HG03060 (cell line): ENCODE results near the gene YEATS2.
"Not testable (repeated sequence)": the region's sequence is repeated elsewhere in the genome, so short reads cannot be mapped to it uniquely, and the experiment has no call there.

Source experiments
- ATAC-seq: cut with Tn5 transposase; IDR thresholded peaks from one replicate; pipeline ENCODE4 v1.9.1; 2021; ENCODE audit warnings: low read depth, moderate number of reproducible peaks; ENCODE audit not compliant: unreplicated experiment

The YEATS2 gene

GRCh38 chr3:183697610-183698317, at the start of gene YEATS2:
TSS of gene YEATS2 (plus strand) at chr3:183697797. CDS start at chr3:183715163, 17,366 bp downstream.
- ATAC-seq: peak; percentile 45

DNA sequence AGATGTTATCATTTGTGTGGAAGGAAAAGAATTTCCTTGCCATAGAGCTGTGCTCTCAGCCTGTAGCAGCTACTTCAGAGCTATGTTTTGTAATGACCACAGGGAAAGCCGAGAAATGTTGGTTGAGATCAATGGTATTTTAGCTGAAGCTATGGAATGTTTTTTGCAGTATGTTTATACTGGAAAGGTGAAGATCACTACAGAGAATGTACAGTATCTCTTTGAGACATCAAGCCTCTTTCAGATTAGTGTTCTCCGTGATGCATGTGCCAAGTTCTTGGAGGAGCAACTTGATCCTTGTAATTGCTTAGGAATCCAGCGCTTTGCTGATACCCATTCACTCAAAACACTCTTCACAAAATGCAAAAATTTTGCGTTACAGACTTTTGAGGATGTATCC, 47.0 kb upstream of the YEATS2 start:
- no peak for ATAC-seq

DNA sequence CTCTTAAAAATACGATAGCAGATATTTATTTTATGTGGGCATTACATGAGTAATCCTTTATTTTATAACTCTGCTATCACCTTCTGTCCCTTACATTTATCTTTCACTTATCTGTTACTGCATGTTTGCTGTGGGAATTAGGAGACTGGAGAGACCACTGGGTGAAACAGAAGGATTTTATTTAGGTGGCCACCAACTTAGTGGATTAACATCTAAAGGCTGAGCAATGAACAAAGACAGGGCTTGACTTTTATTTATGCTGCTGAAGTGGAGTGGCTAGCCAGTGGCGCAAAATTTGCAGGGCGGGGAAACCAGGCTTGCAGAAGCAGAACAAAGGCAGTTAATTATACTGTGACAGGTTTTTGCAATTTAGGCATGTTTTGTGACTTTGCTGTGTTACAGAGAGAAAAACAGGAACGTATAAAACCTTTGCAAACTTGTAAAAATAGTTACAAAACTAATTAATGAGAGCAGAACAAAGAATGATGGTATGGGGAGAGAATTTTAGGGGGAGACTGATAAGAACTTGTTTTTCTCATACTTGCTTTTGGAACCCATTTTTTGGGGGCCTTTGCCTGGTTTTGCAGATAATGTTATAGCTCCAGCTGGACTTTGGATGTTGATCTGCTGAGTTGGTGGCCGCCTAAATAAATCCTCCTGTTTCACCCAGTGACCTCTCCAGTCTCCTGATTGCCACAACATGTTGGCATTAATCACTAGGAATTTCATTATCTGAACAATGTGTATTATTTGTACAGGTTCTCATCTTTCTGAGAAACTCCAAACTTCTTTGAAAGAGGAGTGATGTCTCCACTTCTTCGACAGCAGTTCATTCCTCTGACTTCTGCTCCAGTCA, 44.2 kb upstream of the YEATS2 start:
- no peak for ATAC-seq

DNA sequence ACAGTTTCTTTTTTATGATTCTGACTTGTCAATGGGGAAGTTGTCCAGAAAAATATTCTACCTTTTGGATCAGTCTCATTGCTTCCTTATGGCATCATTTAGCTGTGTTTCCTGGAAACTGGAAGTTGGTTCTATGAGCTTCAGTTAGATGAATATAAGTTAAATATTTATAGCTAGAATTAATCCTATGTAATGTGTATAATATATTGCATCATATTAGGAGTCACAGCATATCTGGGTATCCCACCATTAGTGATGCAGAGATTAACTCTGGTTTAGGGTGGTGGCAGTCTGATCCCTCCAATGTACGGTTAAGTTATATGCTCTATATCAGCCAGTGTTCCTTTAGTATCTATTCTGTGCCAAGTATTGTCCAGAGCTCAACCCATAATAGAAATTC, 42.9 kb upstream of the YEATS2 start:
- ATAC-seq: no peak

GRCh38 chr3:183662099-183662498, 35.5 kb upstream of the YEATS2 start:
- ATAC-seq: no peak

GRCh38 chr3:183664913-183665381, 32.6 kb upstream of the YEATS2 start:
- ATAC-seq: no peak

DNA sequence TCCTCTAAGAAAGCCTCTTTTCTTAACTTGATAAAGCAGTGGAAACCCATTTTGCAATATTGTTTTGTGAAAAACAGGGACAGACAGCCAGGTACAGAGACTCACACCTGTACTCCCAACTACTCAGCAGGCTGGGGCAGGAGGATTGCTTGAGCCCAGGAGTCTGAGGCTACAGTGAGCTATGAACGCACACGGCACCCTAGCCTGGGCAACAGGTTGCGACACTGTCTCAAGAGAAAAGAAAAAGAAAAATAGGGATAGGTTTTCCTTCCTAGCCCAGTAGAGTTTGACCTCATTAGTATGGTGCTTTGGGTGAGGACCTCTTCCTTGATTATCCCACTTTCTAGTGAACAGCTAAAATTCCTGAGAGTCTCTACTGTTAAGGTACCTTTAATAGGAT, 17.5 kb upstream of the YEATS2 start:
- ATAC-seq: no peak

- no peak for ATAC-seq
Observed at GRCh38 chr3:183687705-183688104, 9.9 kb upstream of the YEATS2 start.

DNA sequence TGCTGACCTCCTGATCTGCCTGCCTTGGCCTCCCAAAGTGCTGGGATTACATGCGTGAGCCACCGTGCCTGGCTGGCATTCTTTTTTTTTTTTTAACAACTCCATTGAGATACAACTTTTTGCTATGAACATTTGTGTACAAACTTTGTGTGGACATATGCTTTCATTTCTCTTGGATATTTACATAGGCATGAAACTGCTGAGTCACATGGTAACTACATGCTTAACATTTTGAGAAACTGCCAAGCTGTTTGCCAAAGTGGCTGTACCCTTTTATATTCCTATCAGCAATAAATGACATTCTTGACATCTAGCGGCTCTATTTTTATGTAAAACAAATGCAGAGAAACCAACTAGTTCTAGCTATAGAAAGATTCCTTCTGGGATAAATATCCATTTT, 8.7 kb upstream of the YEATS2 start:
- ATAC-seq: no peak

DNA sequence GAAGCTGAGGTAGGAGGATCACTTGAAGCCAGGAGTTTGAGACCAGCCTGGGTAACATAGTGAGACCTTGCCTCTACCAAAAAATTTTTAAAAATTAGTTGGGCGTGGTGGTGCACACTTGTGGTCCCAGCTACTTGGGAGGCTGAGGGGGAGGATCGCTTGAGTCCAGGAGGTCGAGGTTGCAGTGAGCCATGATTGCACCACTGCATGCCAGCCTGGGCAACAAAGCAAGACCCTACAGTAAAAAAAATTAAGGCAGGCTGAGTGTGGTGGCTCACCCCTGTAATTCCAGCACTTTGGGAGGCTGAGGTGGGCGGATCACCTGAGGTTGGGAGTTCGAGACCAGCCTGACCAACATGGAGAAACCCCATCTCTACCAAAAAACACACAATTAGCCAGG, 8.0 kb upstream of the YEATS2 start:
- not testable (repeated sequence) for ATAC-seq

- no peak for ATAC-seq
Observed at GRCh38 chr3:183690402-183690995, 7.1 kb upstream of the YEATS2 start.

GRCh38 chr3:183692436-183692835, 5.2 kb upstream of the YEATS2 start:
- ATAC-seq: no peak

GRCh38 chr3:183695569-183696364, 1.8 kb upstream of the YEATS2 start:
- no peak for ATAC-seq

DNA sequence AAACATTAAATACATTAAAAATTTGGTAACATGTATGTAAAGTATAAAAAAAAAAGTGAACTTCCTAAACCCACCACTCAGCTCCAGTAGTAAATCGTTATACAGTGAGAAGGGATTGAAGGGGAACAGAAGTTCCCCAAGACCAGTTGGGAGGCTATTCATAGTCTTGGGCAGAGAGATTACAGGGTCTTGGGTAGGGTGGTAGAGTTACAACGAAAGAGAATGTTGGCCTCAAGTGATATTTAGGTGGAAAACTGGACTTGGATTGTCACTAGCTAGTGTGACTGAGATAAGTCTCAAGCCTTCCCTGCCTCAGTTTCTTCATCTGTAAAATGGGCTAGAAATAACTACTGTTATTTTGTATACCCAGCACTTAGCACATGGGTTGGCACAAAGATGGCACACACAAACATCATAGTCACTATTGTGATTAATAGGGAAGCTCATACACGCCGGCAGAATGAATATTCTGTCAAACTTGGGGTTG, 431 bp upstream of the YEATS2 start:
- ATAC-seq: no peak

DNA sequence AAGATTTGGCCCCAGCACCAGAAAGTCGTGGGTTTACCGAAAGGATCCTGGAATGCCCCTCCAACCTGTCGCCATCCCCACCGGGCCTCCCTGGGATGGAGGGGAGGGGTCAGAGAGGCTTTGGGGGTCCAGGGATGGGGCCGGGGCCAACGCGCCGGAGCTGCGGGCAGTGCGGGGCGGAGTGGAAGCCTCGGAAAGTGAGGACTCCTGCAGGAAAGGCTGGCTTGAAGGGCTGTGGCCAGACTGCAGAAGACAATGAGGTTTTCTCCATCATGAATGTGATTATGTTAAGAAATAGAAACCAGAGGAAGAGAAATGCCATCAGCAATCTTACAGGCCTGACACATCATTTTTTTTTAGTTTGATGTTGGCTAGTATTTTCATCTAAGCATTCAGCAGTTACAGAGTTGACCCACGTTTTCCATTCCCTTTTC, 738 bp downstream of the YEATS2 start:
- ATAC-seq: peak; percentile 10

GRCh38 chr3:183698756-183699155, 1.2 kb downstream of the YEATS2 start:
- ATAC-seq: no peak

- no peak for ATAC-seq
Observed at GRCh38 chr3:183699238-183699947, 1.8 kb downstream of the YEATS2 start.

- ATAC-seq: no peak
Observed at GRCh38 chr3:183701744-183702143, 4.1 kb downstream of the YEATS2 start.

DNA sequence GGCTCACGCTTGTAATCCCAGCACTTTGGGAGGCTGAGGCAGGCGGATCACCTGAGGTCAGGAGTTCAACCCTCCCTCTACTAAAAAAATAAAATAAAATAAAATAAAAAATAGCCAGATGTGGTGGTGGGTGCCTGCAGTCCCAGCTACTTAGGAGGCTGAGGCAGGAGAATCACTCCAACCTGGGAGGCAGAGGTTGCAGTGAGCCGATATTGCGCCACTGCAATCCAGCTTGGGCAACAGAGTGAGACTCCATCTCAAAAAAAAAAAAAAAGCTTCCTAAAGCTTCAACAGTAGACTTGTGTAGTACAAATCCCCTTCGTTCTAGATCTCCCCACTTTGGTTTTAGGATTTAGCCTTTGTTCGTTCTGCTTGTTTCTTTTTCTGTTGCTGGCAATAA, 6.3 kb downstream of the YEATS2 start:
- not testable (repeated sequence) for ATAC-seq

DNA sequence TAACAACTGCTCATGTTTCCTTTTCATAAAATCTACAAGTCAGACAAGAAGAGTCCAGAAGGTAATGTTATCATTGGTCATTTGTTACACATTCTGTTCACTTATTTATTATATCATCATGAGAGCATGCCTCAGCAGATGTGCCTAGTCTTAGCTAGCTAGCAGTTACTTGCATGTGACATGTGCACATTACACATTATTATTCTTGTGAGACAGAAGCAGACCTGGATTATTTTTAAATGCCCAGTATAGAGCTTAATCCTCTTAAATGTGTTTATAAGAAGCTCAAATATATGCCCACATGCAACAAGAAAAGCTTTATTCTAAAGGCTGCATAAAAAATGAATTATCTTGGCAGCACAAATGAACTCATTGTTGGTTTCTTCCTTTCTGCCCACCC, 12.6 kb downstream of the YEATS2 start:
- no peak for ATAC-seq
